AG04449 (cell line): Measurements from ENCODE around the gene GAPDHS.
A peak's percentile ranks its signal among the peaks of the same experiment; 100 is the strongest.

Experiments
- CTCF ChIA-PET: fragments of 350-600 bp; formaldehyde crosslinking; extraction: SDS; loops from one replicate; lab custom pipeline; 2021; ENCODE audit warnings: antibody characterized with exemption; lab: Yijun Ruan, JAX
- POLR2A ChIA-PET: fragments of 400-600, 350-600 bp; formaldehyde crosslinking; extraction: SDS; loops from one replicate; lab custom pipeline; 2020; ENCODE audit warnings: antibody characterized with exemption, inconsistent platforms; lab: Yijun Ruan, JAX
- DNase-seq: peaks from one replicate; pipeline ENCODE4 v3.0.0-alpha.2; 2010; ENCODE audit warnings: low read depth, low spot score
- H3K4me3 ChIP-seq: 2 replicates; pipeline ENCODE4 v1.5.1; 2011; ENCODE audit warnings: low read depth, mild to moderate bottlenecking, control low read depth, low read length
- TF ChIP-seq, protein P1 (sequence below): IDR thresholded peaks from one replicate; pipeline ENCODE4 v1.5.1; 2011; ENCODE audit warnings: mild to moderate bottlenecking, moderate library complexity, low read length, control low read depth, inconsistent platforms; ENCODE audit not compliant: insufficient read depth; ENCODE audit errors: missing control alignments

The GAPDHS gene

DNA sequence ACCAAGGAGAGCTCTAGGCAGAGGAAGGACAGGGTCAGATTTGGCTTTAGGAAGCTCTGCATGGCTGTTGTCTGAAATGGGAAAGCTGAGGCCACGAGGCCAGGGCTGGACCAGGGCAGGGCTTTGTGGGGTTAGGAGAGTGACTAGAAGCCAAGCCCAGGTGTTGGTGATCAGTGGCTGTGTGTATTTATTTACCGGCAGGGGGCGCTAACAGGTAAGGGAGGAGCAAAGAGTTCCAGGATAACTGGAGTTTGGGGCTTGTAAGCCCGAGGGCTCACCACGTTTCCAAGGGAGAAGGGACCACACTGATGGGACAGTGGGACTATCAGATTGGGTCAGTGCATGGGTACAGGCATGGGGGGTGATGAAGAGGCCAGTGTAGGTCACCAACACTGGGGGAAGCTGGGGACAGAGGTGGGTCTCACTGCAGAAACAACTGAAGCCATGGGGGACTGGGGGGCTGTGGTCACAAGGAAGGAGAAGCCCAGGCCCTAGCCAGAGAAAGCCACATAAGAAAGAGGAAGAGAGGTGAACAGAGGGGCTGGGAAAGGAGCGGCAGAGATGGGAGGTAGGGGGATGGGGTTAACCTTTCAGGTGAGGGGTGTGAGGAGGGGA, 16.0 kb downstream of the GAPDHS start:
- no peak for DNase-seq
- ChIA-PET POLR2A (no interaction called here), CTCF (interaction anchor here (0.8 to 4.4 kb wide), 32 partner anchors 9 to 270 kb away, joined by 3 to 44 read pairs (median 6); partner anchors contain the start of genes ATP4A, COX6B1 and HAUS5)
- TF ChIP-seq, protein P1, sequence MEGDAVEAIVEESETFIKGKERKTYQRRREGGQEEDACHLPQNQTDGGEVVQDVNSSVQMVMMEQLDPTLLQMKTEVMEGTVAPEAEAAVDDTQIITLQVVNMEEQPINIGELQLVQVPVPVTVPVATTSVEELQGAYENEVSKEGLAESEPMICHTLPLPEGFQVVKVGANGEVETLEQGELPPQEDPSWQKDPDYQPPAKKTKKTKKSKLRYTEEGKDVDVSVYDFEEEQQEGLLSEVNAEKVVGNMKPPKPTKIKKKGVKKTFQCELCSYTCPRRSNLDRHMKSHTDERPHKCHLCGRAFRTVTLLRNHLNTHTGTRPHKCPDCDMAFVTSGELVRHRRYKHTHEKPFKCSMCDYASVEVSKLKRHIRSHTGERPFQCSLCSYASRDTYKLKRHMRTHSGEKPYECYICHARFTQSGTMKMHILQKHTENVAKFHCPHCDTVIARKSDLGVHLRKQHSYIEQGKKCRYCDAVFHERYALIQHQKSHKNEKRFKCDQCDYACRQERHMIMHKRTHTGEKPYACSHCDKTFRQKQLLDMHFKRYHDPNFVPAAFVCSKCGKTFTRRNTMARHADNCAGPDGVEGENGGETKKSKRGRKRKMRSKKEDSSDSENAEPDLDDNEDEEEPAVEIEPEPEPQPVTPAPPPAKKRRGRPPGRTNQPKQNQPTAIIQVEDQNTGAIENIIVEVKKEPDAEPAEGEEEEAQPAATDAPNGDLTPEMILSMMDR, result peak; percentile 57
- H3K4me3 ChIP-seq, result no peak overlapping the region

DNA sequence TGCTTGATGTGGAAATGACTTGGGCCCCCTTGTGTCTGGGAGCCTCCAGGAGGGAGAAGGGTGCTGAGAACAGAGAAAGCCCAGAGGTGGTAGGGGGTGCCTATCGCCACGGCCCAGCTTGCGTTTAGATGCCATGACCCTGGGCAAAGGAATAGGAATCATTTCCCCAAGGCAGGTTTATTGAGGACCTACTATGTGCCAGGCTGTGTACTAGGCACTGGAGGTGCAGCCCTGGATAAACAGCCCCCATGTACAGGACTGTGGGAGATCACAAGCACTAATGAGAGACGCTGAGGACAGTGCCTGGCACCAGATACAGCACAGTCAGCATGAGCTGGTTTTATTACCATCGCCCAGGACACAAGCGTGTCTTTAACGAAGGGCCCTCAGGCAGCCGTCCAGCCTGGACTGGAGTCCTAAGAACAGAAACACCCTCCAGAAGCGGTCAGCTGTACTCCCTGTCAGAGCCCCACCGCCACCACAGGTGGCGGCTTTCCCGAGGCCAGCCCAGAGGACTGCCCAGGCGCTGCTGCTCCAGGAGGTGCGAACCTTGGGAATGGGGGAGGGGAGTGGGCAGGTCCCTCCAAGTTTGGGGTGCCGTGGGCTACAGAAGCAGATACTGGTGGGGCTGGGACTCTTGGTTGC, 16.7 kb downstream of the GAPDHS start:
- ChIA-PET CTCF (interaction anchor here (0.8 to 4.4 kb wide), 17 partner anchors 8 to 269 kb away, joined by 3 to 44 read pairs (median 8); partner anchors contain the start of genes ATP4A and COX6B1), POLR2A (interaction anchor here (0.6 kb wide), 1 partner anchor 16 kb away, joined by 3 read pairs; no protein-coding TSS in a partner anchor)
- no peak overlapping the region for H3K4me3 ChIP-seq
- TF ChIP-seq, protein P1, result no peak
- DNase-seq, result no peak

DNA sequence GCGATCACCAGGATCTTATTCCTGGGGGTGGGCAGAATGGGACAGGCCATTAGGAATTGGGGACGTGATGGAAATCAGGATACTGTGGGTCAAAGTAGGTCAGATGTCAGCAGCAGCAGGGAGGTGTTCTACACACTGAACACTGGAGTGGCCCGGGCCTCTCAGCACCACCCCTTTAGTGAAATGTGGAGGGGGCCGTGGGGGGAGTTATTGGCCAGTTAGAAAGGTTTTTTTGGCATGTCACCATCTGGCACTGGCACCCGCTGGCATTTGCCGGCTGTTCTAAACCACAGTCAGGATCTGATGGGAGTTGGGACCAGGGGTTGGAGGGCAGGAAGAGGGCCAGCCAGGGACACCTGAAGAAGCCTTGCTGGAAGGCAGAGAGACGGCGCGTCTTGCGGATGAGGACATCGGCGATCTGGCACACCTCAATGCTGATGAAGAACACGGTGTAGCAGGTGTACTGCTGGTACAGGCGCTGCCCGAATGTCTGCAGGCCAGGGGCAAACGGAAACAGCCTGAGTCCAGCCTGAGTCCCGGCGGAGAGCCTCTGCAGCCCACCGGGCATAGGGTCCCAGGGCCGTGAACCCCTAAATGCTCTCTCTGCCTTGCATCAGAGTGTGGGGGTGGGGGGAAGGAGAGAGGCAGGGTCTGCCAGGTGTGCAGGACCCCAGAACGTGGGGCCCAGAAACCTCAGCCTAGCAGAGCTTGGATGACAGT, 18.0 kb downstream of the GAPDHS start:
- ChIA-PET CTCF (no interaction called here), POLR2A (no interaction called here)
- DNase-seq, result no peak
- H3K4me3 ChIP-seq, result no peak overlapping the region
- TF ChIP-seq, protein P1, result no peak

DNA sequence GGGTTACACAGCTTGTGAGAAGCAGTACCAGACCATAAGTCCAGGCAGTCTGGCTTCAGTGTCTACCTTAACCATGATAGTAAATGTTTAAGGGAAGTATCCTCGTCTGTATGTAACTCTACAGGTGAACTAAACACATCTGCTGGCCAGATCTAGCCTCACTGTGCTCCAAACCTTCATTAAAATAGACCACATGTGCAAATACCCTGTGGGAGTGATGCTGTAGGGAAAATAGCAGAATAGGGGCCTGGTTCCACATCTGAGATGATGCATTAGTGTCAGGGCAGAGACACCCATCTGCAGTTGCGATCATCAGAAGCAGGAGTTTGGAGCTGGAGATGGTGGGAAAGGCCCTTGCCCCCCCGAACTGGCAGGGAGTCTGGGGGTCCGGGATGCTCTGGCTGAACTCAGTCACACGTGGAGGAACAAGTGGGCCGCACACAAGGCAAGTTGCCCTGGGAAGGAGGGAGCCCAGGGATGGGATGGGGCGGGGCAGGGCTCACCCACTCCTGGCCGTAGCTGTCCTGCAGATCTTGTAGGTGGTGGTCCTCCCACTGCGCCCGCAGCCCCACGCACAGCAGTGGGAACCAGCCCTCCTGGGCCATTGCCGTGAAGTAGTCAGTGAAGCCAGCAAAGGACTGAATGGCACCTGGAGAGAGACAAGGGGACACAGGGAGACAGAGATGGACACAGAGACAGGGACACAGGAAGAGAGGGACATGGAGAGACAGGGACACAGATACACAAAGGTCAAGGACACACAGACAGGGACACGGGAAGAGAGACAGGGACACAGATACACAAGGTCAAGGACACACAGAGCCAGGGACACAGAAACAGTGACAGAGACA, 19.5 kb downstream of the GAPDHS start:
- TF ChIP-seq, protein P1, result no peak
- POLR2A ChIA-PET, result no interaction called here
- no peak for DNase-seq
- CTCF ChIA-PET, result interaction anchor here (1.1 kb wide), 1 partner anchor 166 kb away, joined by 3 read pairs; no protein-coding TSS in a partner anchor
- H3K4me3 ChIP-seq, result no peak overlapping the region

GRCh38 chr19:35553385-35554000, 20.2 kb downstream of the GAPDHS start:
- ChIA-PET POLR2A (no interaction called here), CTCF (no interaction called here)
- no peak overlapping the region for H3K4me3 ChIP-seq
- DNase-seq, result no peak
- TF ChIP-seq, protein P1, result no peak
